Liver (tissue), 9 donors: ENCODE data around the gene LENEP. TPM values are rescaled to one million over a fixed set of nuclear protein-coding genes. Genes with fewer than 3 reads are reported as not detected.

Experiments
- DNase-seq: peaks from one replicate; pipeline ENCODE4 v3.0.0-alpha.2; 2017; ENCODE audit warnings: low spot score
- H3K27ac ChIP-seq, 2 donors: one replicate each; pipeline ENCODE4 v1.7.0; 2013; ENCODE audit warnings: inconsistent platforms in 2 of 2, low read length in 2 of 2, control low read depth in 1 of 2, low read depth in 1 of 2, mild to moderate bottlenecking in 1 of 2
- H3K27me3 ChIP-seq, 4 donors: one replicate each; pipeline versions ENCODE4 v1.6.1 to v1.7.0; 2013; ENCODE audit warnings: low read length in 3 of 4, inconsistent platforms in 1 of 4, mild to moderate bottlenecking in 1 of 4, moderate library complexity in 1 of 4; ENCODE audit not compliant: control insufficient read depth in 4 of 4, insufficient read depth in 4 of 4
- H3K36me3 ChIP-seq, 4 donors: one replicate each; pipeline versions ENCODE4 v1.6.1 to v1.7.0; 2013; ENCODE audit warnings: low read length in 3 of 4, mild to moderate bottlenecking in 3 of 4, low read depth in 1 of 4, moderate library complexity in 1 of 4; ENCODE audit not compliant: control insufficient read depth in 4 of 4, insufficient read depth in 3 of 4
- H3K4me1 ChIP-seq, 4 donors: one replicate each; pipeline versions ENCODE4 v1.6.1 to v1.7.0; 2013; ENCODE audit warnings: low read length in 3 of 4, mild to moderate bottlenecking in 3 of 4, moderate library complexity in 1 of 4; ENCODE audit not compliant: control insufficient read depth in 4 of 4, insufficient read depth in 4 of 4
- H3K4me3 ChIP-seq, 3 donors: one replicate each; pipeline versions ENCODE4 v1.6.1 to v1.7.0; 2013; ENCODE audit warnings: low read length in 3 of 3, control low read depth in 1 of 3, low read depth in 1 of 3, mild to moderate bottlenecking in 1 of 3
- H3K9ac ChIP-seq, 2 donors: one replicate each; pipeline ENCODE4 v1.7.0; 2013; ENCODE audit warnings: low read length in 2 of 2, mild to moderate bottlenecking in 2 of 2, moderate library complexity in 2 of 2, control low read depth in 1 of 2, low read depth in 1 of 2
- H3K9me3 ChIP-seq, 4 donors: one replicate each; pipeline versions ENCODE4 v1.6.1 to v1.7.0; 2013; ENCODE audit warnings: low read length in 3 of 4; ENCODE audit not compliant: control insufficient read depth in 4 of 4
- FOXA1 ChIP-seq: IDR thresholded peaks from 2 replicates; pipeline ENCODE4 v1.6.1; 2016; ENCODE audit warnings: antibody characterized with exemption
- FOXA2 ChIP-seq: IDR thresholded peaks from 2 replicates; pipeline ENCODE4 v1.6.1; 2016; ENCODE audit warnings: antibody characterized with exemption
- GABPA ChIP-seq, 2 donors: IDR thresholded peaks in 1 of 2; conservative IDR thresholded peaks in 1 of 2; 2 replicates each; pipeline ENCODE4 v1.6.1; 2016; ENCODE audit warnings: antibody characterized with exemption in 2 of 2, mild to moderate bottlenecking in 1 of 2, moderate library complexity in 1 of 2
- HNF4A ChIP-seq, 2 donors: conservative IDR thresholded peaks; 2 replicates each; pipeline ENCODE4 v1.6.1; 2016; ENCODE audit warnings: antibody characterized with exemption in 2 of 2, mild to moderate bottlenecking in 2 of 2
- HNF4G ChIP-seq: IDR thresholded peaks from 2 replicates; pipeline ENCODE4 v1.6.1; 2016; ENCODE audit warnings: antibody characterized with exemption
- NR2F2 ChIP-seq: IDR thresholded peaks from 2 replicates; pipeline ENCODE4 v1.6.1; 2016; ENCODE audit warnings: antibody characterized with exemption
- RAD21 ChIP-seq, 2 donors: IDR thresholded peaks; 2 replicates each; pipeline ENCODE4 v1.6.1; 2016; ENCODE audit warnings: antibody characterized with exemption in 2 of 2, mild to moderate bottlenecking in 2 of 2
- RXRA ChIP-seq, 2 donors: IDR thresholded peaks; 2 replicates each; pipeline ENCODE4 v1.6.1; 2017 to 2018; ENCODE audit warnings: antibody characterized with exemption in 2 of 2, mild to moderate bottlenecking in 1 of 2
- SP1 ChIP-seq: IDR thresholded peaks from 2 replicates; pipeline ENCODE4 v1.6.1; 2018; ENCODE audit warnings: antibody characterized with exemption, mild to moderate bottlenecking
- TAF1 ChIP-seq: conservative IDR thresholded peaks from 2 replicates; pipeline ENCODE4 v1.6.1; 2016; ENCODE audit warnings: antibody characterized with exemption, mild to moderate bottlenecking
- WGBS: extraction: QIAGEN DNeasy Blood & Tissue Kit; methylation state at CpG from one replicate; pipeline ENCODE4 v1.1.7; 2013; 5-methylcytosine and 5-hydroxymethylcytosine counted together
- polyA plus RNA-seq, 2 donors: library from polyadenylated mRNA; stranded (reverse) in 1 of 2; unstranded in 1 of 2; fragments of 200-250 nt in 1 of 2; fragments of >200 nt in 1 of 2; fragmentation: Nextera tagmentation in 1 of 2; extraction: Ambion mirVana in 1 of 2; gene quantifications; one replicate each; pipeline versions ENCODE4 v1.2.1 to v1.2.3, GENCODE V29; 2013 to 2015
- total RNA-seq, 2 donors: library from RNA; depleted of rRNA; stranded (reverse); fragments of >200 nt; gene quantifications; one replicate each; pipeline ENCODE4 v1.2.3, GENCODE V29; 2014
- TF ChIP-seq, protein P1 (sequence below): IDR thresholded peaks from 2 replicates; pipeline ENCODE4 v1.6.1; 2016; ENCODE audit warnings: antibody characterized with exemption
- TF ChIP-seq, protein P2 (sequence below): fragments of 150-350 bp; IDR thresholded peaks from 2 replicates; pipeline ENCODE4 v1.5.1; 2017; ENCODE audit warnings: improper control_type of control experiment, low read depth, low read length; ENCODE audit not compliant: missing input control
- TF ChIP-seq, protein P3 (sequence below): IDR thresholded peaks from 2 replicates; pipeline ENCODE4 v1.6.1; 2016; ENCODE audit warnings: antibody characterized with exemption
- donor health status: healthy.
- donor health status: healthy.
- donor health status: healthy.
- donor health status: healthy.
- donor health status: healthy.

LENEP gene
- total and polyA plus RNA-seq, 4 donors, result 0.42 TPM; not detected in 3

DNA sequence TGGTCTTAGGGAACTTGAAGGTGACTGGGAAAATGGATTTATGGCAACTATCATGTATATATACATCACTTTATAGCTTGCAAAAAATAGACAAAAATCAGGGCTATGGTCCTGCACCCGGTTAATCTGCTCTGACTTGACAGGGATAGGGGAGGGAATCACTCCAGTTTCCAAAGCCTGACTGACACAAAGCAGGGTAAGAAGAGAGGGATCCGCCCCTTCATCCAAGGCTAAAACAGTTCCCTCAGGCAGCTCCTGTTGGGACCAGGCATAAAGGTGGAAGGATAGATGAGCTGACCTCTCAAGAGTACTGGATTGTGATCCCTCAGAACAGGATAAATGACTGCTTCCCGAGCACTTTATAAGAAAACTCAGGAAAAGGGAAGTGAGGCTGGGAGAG, 38.8 kb upstream of the LENEP start:
- H3K27me3 ChIP-seq, result no peaks in the 10 kb centered on the region
- WGBS, result 88% methylated on average over 3 of the region's 3 CpGs
- H3K9me3 ChIP-seq, result no peaks in the 10 kb centered on the region
- no peak overlapping the region for H3K9ac ChIP-seq
- no peak overlapping the region for H3K27ac ChIP-seq
- H3K4me1 ChIP-seq, result peaks cover 9 to 42% (median 24%) of the 10 kb centered on the region in 4 donors
- DNase-seq, result no peak
- TF ChIP-seq HNF4G (no peak), GABPA (IDR thresholded peaks at IDR 0.05 in 1 of 2, conservative IDR thresholded peaks at IDR 0.05 in 1 of 2) (no peak), HNF4A (conservative IDR thresholded peaks at IDR 0.05) (no peak), FOXA2 (no peak), NR2F2 (no peak), RAD21 (IDR thresholded peaks at IDR 0.05) (no peak), FOXA1 (no peak), RXRA (IDR thresholded peaks at IDR 0.05) (no peak), TAF1 (no peak)
- TF ChIP-seq, protein P1, sequence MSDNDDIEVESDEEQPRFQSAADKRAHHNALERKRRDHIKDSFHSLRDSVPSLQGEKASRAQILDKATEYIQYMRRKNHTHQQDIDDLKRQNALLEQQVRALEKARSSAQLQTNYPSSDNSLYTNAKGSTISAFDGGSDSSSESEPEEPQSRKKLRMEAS, result no peak
- TF ChIP-seq, protein P2, sequence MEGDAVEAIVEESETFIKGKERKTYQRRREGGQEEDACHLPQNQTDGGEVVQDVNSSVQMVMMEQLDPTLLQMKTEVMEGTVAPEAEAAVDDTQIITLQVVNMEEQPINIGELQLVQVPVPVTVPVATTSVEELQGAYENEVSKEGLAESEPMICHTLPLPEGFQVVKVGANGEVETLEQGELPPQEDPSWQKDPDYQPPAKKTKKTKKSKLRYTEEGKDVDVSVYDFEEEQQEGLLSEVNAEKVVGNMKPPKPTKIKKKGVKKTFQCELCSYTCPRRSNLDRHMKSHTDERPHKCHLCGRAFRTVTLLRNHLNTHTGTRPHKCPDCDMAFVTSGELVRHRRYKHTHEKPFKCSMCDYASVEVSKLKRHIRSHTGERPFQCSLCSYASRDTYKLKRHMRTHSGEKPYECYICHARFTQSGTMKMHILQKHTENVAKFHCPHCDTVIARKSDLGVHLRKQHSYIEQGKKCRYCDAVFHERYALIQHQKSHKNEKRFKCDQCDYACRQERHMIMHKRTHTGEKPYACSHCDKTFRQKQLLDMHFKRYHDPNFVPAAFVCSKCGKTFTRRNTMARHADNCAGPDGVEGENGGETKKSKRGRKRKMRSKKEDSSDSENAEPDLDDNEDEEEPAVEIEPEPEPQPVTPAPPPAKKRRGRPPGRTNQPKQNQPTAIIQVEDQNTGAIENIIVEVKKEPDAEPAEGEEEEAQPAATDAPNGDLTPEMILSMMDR, result no peak
- H3K36me3 ChIP-seq, result peaks cover 0 to 19% (median 4%) of the 10 kb centered on the region in 4 donors
- H3K4me3 ChIP-seq, result no peak overlapping the region

DNA sequence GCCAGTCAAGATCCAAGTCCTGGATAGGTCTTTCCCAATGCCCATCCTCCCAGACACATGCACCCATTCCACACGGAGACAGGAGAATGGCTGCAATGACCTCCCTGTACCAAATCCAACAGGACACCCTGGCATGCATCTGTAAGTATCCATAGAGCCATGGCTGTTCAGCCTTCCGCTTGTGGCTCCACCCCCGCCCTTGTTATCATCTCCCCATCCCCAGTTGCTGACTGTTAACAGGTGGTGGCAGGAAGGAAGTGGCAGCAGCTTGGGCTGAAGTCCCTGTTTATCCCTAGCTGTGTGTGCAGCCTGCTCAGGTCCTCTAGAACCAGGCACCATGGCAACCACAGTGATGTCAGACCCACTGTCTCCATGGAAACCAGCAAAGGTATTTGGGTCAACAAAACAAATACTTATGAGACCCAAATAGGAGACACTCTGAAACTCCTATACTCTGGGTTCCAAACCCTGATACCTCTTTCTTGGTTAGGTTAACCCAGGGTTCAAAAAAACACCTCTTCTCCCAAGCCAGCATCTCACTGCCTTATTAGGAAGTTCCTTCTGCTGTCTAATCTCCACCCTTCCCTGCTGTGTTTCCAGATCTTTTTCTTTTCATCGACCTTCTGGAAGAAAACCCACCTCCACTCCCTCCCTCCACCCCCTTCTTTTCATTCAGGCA, 38.2 kb upstream of the LENEP start:
- Histone ChIP-seq H3K9ac (peak overlapping the region; percentile 24 to 52), H3K27me3 (no peaks in the 10 kb centered on the region), H3K36me3 (peaks cover 0 to 21% (median 4%) of the 10 kb centered on the region in 4 donors), H3K4me1 (peaks cover 9 to 44% (median 24%) of the 10 kb centered on the region in 4 donors), H3K9me3 (no peaks in the 10 kb centered on the region), H3K27ac (peak overlapping the region; percentile 12 to 49), H3K4me3 (peak overlapping the region; percentile 40 to 68 (median 57))
- DNase-seq, result peak; percentile 69
- WGBS, result 24% methylated on average over 4 of the region's 4 CpGs
- TF ChIP-seq RAD21 (IDR thresholded peaks at IDR 0.05) (no peak), RXRA (IDR thresholded peaks at IDR 0.05) (no peak), TAF1 (no peak), NR2F2 (no peak), GABPA (IDR thresholded peaks at IDR 0.05 in 1 of 2, conservative IDR thresholded peaks at IDR 0.05 in 1 of 2) (no peak), FOXA1 (no peak), SP1 (no peak), HNF4G (no peak), HNF4A (conservative IDR thresholded peaks at IDR 0.05) (no peak)
- TF ChIP-seq, protein P3, sequence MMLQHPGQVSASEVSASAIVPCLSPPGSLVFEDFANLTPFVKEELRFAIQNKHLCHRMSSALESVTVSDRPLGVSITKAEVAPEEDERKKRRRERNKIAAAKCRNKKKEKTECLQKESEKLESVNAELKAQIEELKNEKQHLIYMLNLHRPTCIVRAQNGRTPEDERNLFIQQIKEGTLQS, result no peak
- TF ChIP-seq, protein P1, result no peak
- TF ChIP-seq, protein P2, result no peak
